HEK293 (cell line): ENCODE results near the gene MZT2B.
"Not testable (repeated sequence)": the region's sequence is repeated elsewhere in the genome, so short reads cannot be mapped to it uniquely, and the experiment has no call there.

Experiments used
- CTCF ChIA-PET: fragments of 350-600 bp; formaldehyde crosslinking; extraction: SDS; loops from one replicate; lab custom pipeline; 2021; ENCODE audit warnings: antibody characterized with exemption; lab: Yijun Ruan, JAX
- POLR2A ChIA-PET: fragments of 300-600 bp; formaldehyde crosslinking; extraction: SDS; loops from one replicate; lab custom pipeline; 2020; ENCODE audit warnings: antibody characterized with exemption, inconsistent platforms; lab: Yijun Ruan, JAX
- H3K27ac ChIP-seq: fragments of 200-500 bp; sonication (Bioruptor generic); 2 replicates; pipeline ENCODE4 v1.5.1; 2014; ENCODE audit warnings: low read depth, low read length, control low read depth, inconsistent platforms; ENCODE audit errors: extremely low read depth
- H3K36me3 ChIP-seq, 2 experiments: fragments of 200-500 bp in 1 of 2; sonication (Bioruptor generic) in 1 of 2; 1 replicate in 1 of 2; 2 replicates in 1 of 2; pipeline ENCODE4 v1.5.1; 2014 to 2017; ENCODE audit warnings: inconsistent platforms in 2 of 2, low read length in 2 of 2; ENCODE audit not compliant: control insufficient read depth in 2 of 2, insufficient read depth in 1 of 2
- H3K4me1 ChIP-seq: fragments of 200-500 bp; sonication (Bioruptor generic); 2 replicates; pipeline ENCODE4 v1.5.1; 2014; ENCODE audit warnings: mild to moderate bottlenecking, low read length, inconsistent platforms; ENCODE audit not compliant: control insufficient read depth, insufficient read depth
- H3K4me3 ChIP-seq: 2 replicates; pipeline ENCODE4 v1.5.1; 2011; ENCODE audit warnings: low read depth, mild to moderate bottlenecking, control low read depth, low read length, moderate library complexity
- H3K9me3 ChIP-seq: fragments of 200-500 bp; sonication (Bioruptor generic); 2 replicates; pipeline ENCODE4 v1.5.1; 2014; ENCODE audit warnings: low read depth, low read length, inconsistent platforms; ENCODE audit not compliant: control insufficient read depth, insufficient read depth
- ZBTB48 ChIP-seq: fragments of 450-650 bp; formaldehyde crosslinking; IDR thresholded peaks from 2 replicates; pipeline ENCODE4 v1.5.1; 2016; ENCODE audit warnings: missing biosample characterization, missing genetic modification characterization
- ZFP69B ChIP-seq: fragments of 450-650 bp; formaldehyde crosslinking; IDR thresholded peaks from 2 replicates; pipeline ENCODE4 v1.5.1; 2016; ENCODE audit warnings: missing biosample characterization, missing genetic modification characterization
- ZNF140 ChIP-seq: fragments of 450-650 bp; formaldehyde crosslinking; IDR thresholded peaks from 2 replicates; pipeline ENCODE4 v1.5.1; 2016; ENCODE audit warnings: missing biosample characterization, missing genetic modification characterization
- ZNF175 ChIP-seq: fragments of 450-650 bp; formaldehyde crosslinking; IDR thresholded peaks from 2 replicates; pipeline ENCODE4 v1.5.1; 2016; ENCODE audit warnings: missing biosample characterization, missing genetic modification characterization
- ZNF266 ChIP-seq: fragments of 450-650 bp; formaldehyde crosslinking; IDR thresholded peaks from 2 replicates; pipeline ENCODE4 v1.5.1; 2016; ENCODE audit warnings: missing biosample characterization, missing genetic modification characterization, low read depth
- ZNF404 ChIP-seq: fragments of 450-650 bp; formaldehyde crosslinking; IDR thresholded peaks from 2 replicates; pipeline ENCODE4 v1.5.1; 2017; ENCODE audit warnings: missing biosample characterization, missing genetic modification characterization
- ZNF48 ChIP-seq: fragments of 450-650 bp; formaldehyde crosslinking; IDR thresholded peaks from 2 replicates; pipeline ENCODE4 v1.5.1; 2016; ENCODE audit warnings: missing biosample characterization, missing genetic modification characterization
- ZNF621 ChIP-seq: fragments of 450-650 bp; formaldehyde crosslinking; IDR thresholded peaks from 2 replicates; pipeline ENCODE4 v1.5.1; 2017; ENCODE audit warnings: missing biosample characterization, missing genetic modification characterization
- ZNF768 ChIP-seq: fragments of 450-650 bp; formaldehyde crosslinking; IDR thresholded peaks from 2 replicates; pipeline ENCODE4 v1.5.1; 2018; ENCODE audit warnings: missing biosample characterization, mild to moderate bottlenecking, missing genetic modification characterization
- ZNF791 ChIP-seq: fragments of 450-650 bp; formaldehyde crosslinking; IDR thresholded peaks from 2 replicates; pipeline ENCODE4 v1.5.1; 2016; ENCODE audit warnings: missing biosample characterization, missing genetic modification characterization
- ZNF830 ChIP-seq: fragments of 450-650 bp; IDR thresholded peaks from 2 replicates; pipeline ENCODE4 v1.5.0; 2018; ENCODE audit warnings: missing biosample characterization, missing genetic modification characterization, low read depth, mild to moderate bottlenecking, moderate library complexity
- TF ChIP-seq, protein P1 (sequence below): fragments of 450-650 bp; formaldehyde crosslinking; IDR thresholded peaks from 2 replicates; pipeline ENCODE4 v1.5.1; 2016; ENCODE audit warnings: missing biosample characterization, missing genetic modification characterization
- TF ChIP-seq, protein P2 (sequence below): fragments of 450-650 bp; IDR thresholded peaks from 2 replicates; pipeline ENCODE4 v1.5.1; 2018; ENCODE audit warnings: missing biosample characterization, missing genetic modification characterization
- TF ChIP-seq, protein P3 (sequence below): fragments of 450-650 bp; formaldehyde crosslinking; IDR thresholded peaks from 2 replicates; pipeline ENCODE4 v1.5.1; 2017; ENCODE audit warnings: missing biosample characterization, mild to moderate bottlenecking, missing genetic modification characterization, moderate library complexity

MZT2B gene

DNA sequence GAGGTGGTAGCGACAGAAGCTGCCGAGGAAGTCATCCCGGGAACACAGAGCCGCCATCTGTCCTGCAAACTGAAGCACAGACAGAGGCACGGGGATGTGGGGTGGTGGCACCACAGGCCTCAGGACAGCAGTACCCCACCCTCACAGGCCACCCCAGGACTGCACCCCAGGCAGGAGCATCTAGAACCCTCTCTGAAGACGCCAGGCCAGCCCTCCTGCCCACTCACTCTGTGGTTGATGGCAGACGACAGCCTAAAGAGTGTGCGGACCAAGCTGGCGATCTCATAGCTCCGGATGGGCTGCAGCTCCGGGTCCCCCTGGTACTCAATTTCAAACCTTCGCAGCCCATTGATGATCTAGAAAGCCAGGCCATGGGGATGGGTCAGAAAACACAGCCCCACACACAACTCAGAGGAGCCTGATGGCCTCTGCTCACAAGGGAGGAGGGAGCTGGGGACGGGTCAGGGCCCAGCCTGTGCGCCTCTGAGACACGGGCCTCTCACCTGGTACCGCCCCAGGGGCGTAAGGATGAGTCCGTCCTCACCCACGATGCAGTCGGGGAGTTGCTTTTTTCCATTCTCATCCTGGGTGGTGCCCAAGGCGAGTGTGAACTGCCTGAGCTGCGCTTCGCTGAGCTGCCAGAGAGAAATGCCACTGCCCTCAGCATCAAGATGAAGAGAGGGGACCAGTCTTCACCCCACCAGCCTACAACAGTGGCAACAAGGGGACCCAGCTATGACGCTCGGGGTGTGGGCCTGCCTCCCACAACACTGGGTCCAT lies 29.1 kb upstream of the MZT2B start:
- no peaks in the 10 kb centered on the region for H3K9me3 ChIP-seq
- no peak overlapping the region for H3K4me3 ChIP-seq
- H3K36me3 ChIP-seq: peaks cover 0 to 62% of the 10 kb centered on the region in 2 experiments; a peak in 1 of 3 replicates
- TF ChIP-seq ZNF621 (tag by site-specific recombination) (no peak), ZFP69B (tag by site-specific recombination) (no peak), ZNF266 (tag by site-specific recombination) (no peak), ZNF404 (no peak), ZNF48 (tag by site-specific recombination) (no peak), ZNF791 (no peak), ZNF140 (tag by site-specific recombination) (no peak), ZNF768 (tag by site-specific recombination) (no peak), ZNF175 (tag by site-specific recombination) (no peak), ZNF830 (tag by site-specific recombination) (no peak), ZBTB48 (tag by site-specific recombination) (no peak)
- TF ChIP-seq, protein P1, sequence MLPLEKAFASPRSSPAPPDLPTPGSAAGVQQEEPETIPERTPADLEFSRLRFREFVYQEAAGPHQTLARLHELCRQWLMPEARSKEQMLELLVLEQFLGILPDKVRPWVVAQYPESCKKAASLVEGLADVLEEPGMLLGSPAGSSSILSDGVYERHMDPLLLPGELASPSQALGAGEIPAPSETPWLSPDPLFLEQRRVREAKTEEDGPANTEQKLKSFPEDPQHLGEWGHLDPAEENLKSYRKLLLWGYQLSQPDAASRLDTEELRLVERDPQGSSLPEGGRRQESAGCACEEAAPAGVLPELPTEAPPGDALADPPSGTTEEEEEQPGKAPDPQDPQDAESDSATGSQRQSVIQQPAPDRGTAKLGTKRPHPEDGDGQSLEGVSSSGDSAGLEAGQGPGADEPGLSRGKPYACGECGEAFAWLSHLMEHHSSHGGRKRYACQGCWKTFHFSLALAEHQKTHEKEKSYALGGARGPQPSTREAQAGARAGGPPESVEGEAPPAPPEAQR (tag by site-specific recombination): no peak
- TF ChIP-seq, protein P2, sequence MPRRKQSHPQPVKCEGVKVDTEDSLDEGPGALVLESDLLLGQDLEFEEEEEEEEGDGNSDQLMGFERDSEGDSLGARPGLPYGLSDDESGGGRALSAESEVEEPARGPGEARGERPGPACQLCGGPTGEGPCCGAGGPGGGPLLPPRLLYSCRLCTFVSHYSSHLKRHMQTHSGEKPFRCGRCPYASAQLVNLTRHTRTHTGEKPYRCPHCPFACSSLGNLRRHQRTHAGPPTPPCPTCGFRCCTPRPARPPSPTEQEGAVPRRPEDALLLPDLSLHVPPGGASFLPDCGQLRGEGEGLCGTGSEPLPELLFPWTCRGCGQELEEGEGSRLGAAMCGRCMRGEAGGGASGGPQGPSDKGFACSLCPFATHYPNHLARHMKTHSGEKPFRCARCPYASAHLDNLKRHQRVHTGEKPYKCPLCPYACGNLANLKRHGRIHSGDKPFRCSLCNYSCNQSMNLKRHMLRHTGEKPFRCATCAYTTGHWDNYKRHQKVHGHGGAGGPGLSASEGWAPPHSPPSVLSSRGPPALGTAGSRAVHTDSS: no peak
- TF ChIP-seq, protein P3, sequence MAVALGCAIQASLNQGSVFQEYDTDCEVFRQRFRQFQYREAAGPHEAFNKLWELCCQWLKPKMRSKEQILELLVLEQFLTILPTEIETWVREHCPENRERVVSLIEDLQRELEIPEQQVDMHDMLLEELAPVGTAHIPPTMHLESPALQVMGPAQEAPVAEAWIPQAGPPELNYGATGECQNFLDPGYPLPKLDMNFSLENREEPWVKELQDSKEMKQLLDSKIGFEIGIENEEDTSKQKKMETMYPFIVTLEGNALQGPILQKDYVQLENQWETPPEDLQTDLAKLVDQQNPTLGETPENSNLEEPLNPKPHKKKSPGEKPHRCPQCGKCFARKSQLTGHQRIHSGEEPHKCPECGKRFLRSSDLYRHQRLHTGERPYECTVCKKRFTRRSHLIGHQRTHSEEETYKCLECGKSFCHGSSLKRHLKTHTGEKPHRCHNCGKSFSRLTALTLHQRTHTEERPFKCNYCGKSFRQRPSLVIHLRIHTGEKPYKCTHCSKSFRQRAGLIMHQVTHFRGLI (tag by site-specific recombination): no peak
- H3K27ac ChIP-seq: no peak overlapping the region
- no peaks in the 10 kb centered on the region for H3K4me1 ChIP-seq
- CTCF ChIA-PET: no interaction called here
- POLR2A ChIA-PET: interaction anchor here (0.5 kb wide), 1 partner anchor 191 kb away, joined by 4 read pairs; no protein-coding TSS in a partner anchor

DNA sequence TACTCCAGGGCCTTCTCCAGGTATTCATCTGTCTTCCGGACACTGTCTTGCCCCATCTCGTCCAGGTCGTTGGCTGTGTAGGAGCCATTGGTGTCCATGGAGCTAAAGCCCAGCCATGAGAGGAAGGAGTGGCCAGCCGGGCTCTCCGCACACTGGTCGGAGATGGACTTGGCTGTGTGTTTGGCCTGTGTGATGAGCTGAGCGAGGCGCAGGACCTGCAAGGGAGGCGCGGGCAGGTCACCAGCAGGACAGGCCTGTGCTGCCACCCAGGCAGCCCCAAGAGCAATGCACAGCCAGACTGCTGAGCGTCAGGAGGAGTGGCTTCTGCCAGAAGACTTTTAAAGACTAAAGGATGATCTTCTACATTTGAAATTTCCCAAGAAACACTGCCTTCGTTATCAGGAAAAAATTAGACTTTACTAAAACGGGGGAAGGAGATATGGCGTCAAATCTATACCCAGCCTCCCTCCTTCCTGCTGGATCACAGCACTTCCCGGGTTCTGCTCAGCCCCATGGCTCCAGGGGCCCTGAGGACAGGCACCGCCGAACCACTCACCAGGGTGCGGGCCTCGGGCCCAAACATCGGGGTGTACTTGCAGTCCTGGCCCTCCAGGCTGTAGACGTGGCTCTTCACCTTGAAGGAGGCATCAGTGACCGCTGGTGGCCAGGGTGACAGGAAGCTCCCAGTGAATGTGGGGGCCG lies 28.2 kb upstream of the MZT2B start:
- H3K4me3 ChIP-seq, POLR2A ChIA-PET, H3K4me1 ChIP-seq, H3K9me3 ChIP-seq, CTCF ChIA-PET, H3K27ac ChIP-seq: not testable (repeated sequence)
- peaks cover 0 to 68% of the 10 kb centered on the region in 2 experiments; a peak in 2 of 3 replicates for H3K36me3 ChIP-seq

DNA sequence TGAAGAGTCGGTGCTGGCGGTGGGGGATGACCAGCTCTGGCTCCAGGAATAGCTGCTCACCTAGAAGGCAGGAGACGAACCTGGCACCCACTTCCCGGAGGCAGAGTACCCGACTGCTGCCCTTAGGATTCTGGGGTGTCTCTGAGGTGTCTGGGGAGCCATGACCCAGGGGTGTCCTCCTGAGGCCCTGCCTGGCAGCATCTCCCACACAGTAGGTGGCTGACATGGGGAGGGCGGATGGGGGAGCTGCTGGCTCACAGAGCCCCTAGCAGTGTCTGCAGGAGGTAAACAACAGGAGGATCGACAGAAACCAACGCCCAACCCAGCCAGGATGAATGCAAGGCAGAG lies 27.7 kb upstream of the MZT2B start:
- H3K4me3 ChIP-seq, POLR2A ChIA-PET, CTCF ChIA-PET, H3K4me1 ChIP-seq, H3K27ac ChIP-seq, H3K9me3 ChIP-seq: not testable (repeated sequence)
- H3K36me3 ChIP-seq: peaks cover 3 to 73% of the 10 kb centered on the region in 2 experiments; a peak in 2 of 3 replicates
